GM21528 (cell line): Measurements from ENCODE around the gene KRT40.

ENCODE experiments used
- ATAC-seq: cut with Tn5 transposase; IDR thresholded peaks from one replicate; pipeline ENCODE4 v1.9.1; 2021; ENCODE audit warnings: mild to moderate bottlenecking, moderate library complexity; ENCODE audit not compliant: unreplicated experiment, low FRiP score

KRT40 gene

DNA sequence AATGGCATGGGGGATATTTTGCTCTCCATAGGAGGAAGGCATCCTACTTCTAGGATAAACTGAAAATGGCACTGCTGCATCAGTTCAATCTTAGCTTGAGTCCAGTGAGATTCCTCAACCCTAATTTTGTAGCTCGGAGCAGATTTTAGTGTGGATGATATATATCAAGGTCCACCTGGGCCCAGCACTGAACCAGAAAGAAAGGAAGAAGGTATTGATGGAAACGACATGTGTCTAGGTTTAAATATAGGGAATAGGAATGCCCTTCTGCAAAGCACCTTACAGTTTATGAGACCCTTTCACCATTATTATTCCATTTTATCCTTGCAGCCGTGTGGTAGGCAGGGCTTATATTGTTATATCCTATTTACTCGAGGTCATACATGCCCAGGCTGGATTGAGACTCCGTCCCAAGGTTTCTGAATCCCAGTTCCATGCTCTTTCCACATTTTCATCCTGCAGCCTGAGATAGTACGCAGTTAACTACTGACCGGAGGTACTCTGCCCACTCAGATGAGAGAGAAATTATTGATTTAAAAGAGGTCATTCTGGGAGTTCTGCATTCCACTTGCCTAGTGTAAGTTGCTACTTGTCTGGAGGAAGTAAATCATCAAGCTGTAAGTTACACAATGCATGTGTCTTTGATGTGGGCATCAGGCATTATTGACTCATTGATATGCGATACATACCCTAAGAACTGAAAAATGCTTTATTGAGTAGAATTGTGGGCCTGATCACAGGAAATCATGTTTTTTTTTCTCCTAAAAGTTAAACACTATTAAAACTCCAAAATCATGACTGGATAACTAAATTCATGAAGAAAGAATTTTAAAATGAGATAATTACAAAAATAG lies 27.5 kb downstream of the KRT40 start:
- no peak for ATAC-seq

DNA sequence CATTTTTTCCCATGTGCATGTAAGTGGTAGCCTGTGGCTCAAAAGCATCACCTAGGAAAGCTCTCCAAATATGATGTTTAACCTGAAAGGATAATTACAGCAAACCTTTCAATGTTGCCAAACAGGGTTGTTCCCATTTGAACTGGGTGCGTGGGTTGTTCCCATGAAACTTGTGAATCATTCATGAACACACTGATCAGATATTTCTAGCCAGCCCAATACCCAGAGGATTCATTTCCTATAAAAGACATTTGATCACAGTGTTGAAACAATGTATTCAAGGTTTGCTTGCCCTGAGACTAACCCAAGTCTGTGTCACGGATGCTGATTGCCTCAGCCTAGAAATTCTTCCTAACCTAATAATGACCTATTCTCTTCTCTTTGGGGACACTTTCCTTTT lies 30.2 kb downstream of the KRT40 start:
- no peak for ATAC-seq

DNA sequence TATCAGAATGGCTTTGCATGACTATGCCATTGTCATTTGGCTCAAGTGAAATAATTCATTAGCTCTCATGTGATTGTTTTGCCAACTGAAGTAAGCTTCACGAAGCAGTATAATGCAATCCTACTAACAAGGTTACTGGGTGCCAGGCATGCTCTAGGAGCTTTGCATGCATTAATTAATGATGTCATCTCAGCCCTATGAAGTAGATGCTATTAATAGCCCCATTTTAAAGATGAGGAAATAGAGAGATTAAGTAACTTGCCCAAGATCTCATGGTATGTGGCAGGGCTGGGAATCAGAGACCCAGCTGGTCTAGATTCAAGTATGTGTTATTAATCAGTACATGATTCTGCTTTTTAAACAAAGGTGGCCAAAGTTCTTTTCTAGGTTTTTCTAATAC lies 31.5 kb downstream of the KRT40 start:
- no peak for ATAC-seq

- ATAC-seq: no peak
Measured at GRCh38 chr17:40952154-40952553, 32.0 kb downstream of the KRT40 start.

DNA sequence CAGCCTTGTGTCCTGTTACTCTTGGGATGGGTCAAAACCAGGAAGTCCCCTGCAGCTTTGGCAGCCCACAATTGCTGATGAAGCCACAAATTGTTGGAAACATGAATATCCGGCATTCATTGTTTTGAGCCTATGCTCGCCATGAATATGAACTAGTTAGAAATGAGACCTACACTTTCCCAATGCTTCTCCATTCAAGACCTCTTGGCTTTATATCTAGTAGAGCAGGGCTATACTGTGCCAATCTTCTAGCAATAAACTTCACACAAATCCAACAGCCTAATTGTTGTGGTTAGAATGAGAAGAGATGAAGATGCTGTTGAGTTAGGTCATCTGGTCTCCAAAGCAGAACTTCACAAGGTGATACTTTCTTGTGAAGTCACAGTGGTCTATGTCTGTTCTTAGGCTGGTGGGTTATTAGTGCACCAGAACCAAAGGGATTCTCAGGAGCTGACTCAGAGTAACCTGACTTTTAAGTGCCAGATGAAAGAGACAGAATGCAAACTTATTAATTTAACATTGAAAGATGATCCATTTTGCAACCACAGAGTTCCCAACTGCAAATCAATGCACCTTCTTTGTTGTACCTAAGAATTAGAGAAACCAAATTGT lies 33.0 kb downstream of the KRT40 start:
- ATAC-seq: no peak

GRCh38 chr17:40950176-40950575 lies 34.0 kb downstream of the KRT40 start:
- no peak for ATAC-seq

- ATAC-seq: no peak
Measured at GRCh38 chr17:40949418-40949817, 34.7 kb downstream of the KRT40 start.

DNA sequence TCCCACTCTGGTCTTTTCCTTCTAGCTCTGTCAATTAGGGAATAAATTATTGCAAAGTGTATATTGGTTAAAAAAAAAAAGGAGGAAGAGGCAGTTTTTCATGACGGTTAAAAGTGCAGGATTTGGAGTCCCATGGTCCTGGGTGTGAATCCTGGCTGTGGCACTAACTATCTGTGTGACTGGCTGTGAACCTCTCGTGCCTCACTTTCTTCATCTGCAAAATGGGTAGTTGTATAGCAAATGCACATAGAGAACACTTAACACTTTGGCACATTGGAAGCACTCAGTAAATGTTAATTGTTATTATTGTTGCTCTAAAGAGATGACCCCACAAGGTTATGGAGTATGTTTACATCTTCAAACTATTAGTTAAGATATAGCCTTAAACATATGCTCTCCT lies 36.2 kb downstream of the KRT40 start:
- ATAC-seq: no peak

DNA sequence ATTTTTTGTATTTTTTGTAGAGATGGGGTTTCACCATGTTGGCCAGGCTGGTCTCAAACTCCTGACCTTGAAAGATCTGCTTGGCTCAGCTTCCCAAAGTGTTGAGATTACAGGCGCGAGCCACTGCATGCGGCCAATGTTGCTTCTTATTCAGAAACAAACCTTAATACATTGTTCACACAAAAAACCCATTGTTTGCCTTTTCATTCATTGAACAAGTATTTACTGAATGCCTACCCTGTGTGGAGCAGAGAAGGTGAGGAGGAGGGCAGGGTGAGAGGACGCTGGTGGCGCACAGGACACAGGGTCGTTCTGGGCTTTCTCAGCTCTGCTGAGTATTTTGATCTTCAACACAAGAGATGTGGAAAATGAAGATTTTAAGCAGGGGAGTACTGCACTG lies 38.7 kb downstream of the KRT40 start:
- ATAC-seq: no peak

- no peak for ATAC-seq
Measured at GRCh38 chr17:40944531-40944930, 39.6 kb downstream of the KRT40 start.

GRCh38 chr17:40942553-40942952 lies 41.6 kb downstream of the KRT40 start:
- no peak for ATAC-seq

DNA sequence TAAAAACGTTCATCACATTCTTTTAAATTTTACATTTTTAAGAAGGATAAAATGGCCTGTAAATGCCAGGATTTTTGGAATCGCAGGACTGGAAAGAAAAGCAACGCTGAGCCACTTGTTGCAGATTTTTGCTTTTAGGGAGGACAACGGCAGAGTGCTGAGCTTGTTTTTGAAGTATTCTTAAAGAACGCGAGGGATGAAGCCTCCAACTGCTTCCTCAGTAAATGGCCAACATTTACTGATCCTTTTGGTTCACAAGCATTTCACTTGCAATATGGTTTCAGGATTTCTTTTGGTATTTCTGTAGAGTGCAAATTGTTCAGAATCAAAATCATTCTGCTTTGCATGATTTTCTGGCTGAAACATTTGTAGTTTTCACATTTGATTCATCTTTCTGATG lies 43.9 kb downstream of the KRT40 start:
- no peak for ATAC-seq

DNA sequence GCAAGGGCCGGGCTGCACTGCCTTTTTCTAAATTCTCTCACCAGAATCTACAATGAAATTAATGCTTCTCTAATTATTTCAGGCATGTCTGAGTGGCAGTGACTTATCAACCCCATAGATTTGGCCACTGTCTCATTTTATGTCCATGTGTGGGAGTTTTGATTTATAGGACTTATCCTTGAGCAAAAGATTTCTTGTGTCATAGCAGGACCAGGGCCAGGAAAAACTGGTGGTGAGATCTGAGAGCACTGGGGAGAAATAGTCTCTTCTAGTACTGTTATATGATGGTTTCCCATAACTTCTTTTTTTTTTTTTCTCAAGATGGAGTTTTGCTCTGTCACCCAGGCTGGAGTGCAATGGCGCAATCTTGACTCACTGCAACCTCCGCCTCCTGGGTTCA lies 45.1 kb downstream of the KRT40 start:
- no peak for ATAC-seq

DNA sequence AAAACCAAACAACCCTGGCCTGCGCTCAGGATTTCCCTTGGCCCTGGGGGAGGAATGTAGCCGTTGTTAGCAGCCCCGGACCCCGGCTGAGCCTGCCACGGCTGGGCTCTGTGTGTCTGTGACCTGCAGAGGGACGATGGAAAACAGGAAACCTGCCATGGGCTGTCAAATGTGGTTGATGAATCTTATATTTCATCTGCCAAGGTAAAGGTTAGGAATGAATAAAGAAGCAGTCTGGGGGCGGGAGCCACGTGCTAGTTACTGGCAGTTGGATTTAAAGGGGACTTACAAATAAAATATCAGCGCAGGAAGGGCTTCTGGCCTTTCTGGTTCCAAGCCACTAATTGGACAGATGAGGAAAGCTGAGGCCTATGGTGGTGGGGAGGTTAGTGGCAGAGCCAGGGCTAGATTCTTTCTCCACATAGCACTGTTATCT lies 46.7 kb downstream of the KRT40 start, which contains the start of gene KRT23:
TSS of gene KRT23 (minus strand) at position 263 of the 436 bp plus-strand sequence. CDS start 1,043 bp downstream, outside the sequence.
- ATAC-seq: no peak

- ATAC-seq: no peak
Measured at GRCh38 chr17:40936976-40937375, 47.1 kb downstream of the KRT40 start.

- no peak for ATAC-seq
Measured at GRCh38 chr17:40936437-40936971, 47.6 kb downstream of the KRT40 start.

GRCh38 chr17:40935624-40936023 lies 48.5 kb downstream of the KRT40 start:
- no peak for ATAC-seq

DNA sequence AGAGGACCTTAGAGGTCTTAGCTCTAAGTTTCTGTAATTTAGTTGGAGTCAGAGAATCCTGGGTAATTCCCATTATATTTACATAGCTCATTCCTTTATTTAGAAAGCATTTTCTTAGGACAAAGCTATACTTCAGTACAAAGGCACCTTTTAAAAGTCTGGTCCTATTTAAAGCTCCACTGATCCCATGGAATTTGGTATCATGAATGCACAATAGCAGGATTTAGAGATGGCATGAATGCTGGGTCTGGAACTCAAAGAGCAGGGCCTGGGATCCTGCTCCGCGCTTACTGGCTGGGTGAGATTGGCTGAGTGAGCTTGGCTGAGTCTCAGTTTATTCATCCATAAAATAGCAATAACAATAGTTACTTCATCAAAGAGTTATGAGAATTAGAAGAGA lies 51.5 kb downstream of the KRT40 start:
- ATAC-seq: no peak

DNA sequence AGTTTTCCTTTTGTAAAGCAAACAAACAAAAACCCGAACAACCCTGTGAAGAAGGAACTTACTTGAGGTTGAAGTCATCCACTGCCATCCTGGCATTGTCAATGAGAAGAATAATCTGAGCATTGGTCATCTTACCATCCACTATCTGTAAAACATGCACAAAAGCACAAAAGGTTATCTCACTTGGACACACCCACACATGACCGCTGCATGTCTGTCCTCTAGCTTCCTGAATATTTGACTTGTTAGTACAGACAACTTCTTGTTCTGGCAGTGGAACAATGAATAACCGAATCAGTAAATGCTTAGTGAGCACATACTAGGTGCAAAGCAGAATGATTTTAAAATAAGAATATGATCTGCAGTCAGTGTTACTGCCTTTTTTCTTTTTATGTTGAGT lies 52.8 kb downstream of the KRT40 start:
- no peak for ATAC-seq
